ENCODE measurements around the gene SFMBT2. TPM values are rescaled to one million over a fixed set of nuclear protein-coding genes. Genes with fewer than 3 reads are reported as not detected.

SFMBT2 gene
- total RNA-seq, 2 experiments from 2014 or later: 7.9 to 8.3 TPM

DNA sequence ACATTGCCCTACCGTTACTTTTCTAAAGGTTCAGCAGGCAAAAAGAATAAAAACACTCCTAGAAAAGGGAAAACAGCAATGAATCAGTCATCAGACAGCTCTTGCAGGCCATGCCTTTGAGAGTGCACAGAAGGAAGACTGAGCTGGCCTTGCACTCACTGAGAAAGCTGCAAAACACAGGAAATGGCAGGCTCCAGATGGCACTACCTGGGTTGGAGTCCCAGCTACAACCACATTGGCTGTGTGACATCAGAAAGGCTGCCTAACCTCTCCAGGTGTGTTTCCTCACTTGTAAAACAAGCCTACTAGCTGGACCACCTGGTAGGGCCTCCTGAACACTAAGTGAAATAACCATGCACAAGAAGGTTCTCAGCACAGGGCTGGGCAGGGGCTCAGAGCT lies 113.7 kb downstream of the SFMBT2 start:
- no peak overlapping the region for H3K27ac ChIP-seq (ENCODE audit: low read depth, low read length, poor library complexity, severe bottlenecking)
- no peaks in the 10 kb centered on the region for H3K36me3 ChIP-seq (ENCODE audit: insufficient read depth, low read length)
- H3K4me3 ChIP-seq (ENCODE audit: low read depth, low read length, poor library complexity, severe bottlenecking): no peak overlapping the region
- TF ChIP-seq, protein P1, sequence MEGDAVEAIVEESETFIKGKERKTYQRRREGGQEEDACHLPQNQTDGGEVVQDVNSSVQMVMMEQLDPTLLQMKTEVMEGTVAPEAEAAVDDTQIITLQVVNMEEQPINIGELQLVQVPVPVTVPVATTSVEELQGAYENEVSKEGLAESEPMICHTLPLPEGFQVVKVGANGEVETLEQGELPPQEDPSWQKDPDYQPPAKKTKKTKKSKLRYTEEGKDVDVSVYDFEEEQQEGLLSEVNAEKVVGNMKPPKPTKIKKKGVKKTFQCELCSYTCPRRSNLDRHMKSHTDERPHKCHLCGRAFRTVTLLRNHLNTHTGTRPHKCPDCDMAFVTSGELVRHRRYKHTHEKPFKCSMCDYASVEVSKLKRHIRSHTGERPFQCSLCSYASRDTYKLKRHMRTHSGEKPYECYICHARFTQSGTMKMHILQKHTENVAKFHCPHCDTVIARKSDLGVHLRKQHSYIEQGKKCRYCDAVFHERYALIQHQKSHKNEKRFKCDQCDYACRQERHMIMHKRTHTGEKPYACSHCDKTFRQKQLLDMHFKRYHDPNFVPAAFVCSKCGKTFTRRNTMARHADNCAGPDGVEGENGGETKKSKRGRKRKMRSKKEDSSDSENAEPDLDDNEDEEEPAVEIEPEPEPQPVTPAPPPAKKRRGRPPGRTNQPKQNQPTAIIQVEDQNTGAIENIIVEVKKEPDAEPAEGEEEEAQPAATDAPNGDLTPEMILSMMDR (conservative IDR thresholded peaks at IDR 0.05; ENCODE audit: low read length): no peak
- TF ChIP-seq EZH2phosphoT487 (IDR thresholded peaks at IDR 0.05; ENCODE audit: borderline replicate concordance, low read depth, low read length): no peak
- DNase-seq (ENCODE audit: low spot score): no peak
- no peaks in the 10 kb centered on the region for H3K79me2 ChIP-seq (ENCODE audit: insufficient read depth, low read depth, low read length)
- intact Hi-C loops (cut with micrococcal nuclease; ENCODE audit: unreplicated experiment): no loop called here
- no peaks in the 10 kb centered on the region for H3K9me2 ChIP-seq (ENCODE audit: insufficient read depth, low read length)
- BruUV-seq (replicated peaks): no TSS peak
- no peak overlapping the region for H3K4me2 ChIP-seq (ENCODE audit: low read length)
- no peaks in the 10 kb centered on the region for H3K9me3 ChIP-seq (ENCODE audit: low read length)
- H4K20me1 ChIP-seq (ENCODE audit: insufficient read depth, low read length): no peaks in the 10 kb centered on the region
- CTCF ChIA-PET (ENCODE audit: unreplicated experiment): no interaction called here
- POLR2A ChIA-PET: interaction anchor here (0.6 kb wide), 1 partner anchor 276 kb away, joined by 3 read pairs; no protein-coding TSS in a partner anchor
- no peaks in the 10 kb centered on the region for H3K4me1 ChIP-seq (ENCODE audit: insufficient read depth, low read length, poor library complexity, severe bottlenecking)
- no peak overlapping the region for H2AFZ ChIP-seq (ENCODE audit: low read length)

DNA sequence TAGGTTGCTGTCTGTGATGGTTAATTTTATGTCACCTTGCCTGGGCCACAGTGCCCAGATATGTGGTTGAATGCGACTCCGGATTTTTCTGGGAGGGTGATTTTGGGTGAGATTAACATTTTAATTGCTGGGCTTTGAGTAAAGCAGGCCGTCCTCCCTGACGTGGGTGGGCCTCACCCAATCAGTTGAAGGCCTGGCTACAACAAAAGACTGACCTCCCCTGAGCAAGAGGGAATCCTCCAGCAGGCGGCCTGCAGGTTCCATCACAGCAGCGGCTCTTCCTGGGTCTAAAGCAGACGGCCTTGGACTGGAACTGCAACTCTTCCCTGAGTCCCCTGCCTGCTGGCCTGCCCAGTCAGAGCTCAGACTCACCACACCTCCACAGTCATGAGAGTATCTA lies 114.2 kb downstream of the SFMBT2 start:
- Histone ChIP-seq H3K27ac (ENCODE audit: low read depth, low read length, poor library complexity, severe bottlenecking) (no peak overlapping the region), H3K9me3 (ENCODE audit: low read length) (no peaks in the 10 kb centered on the region), H4K20me1 (ENCODE audit: insufficient read depth, low read length) (no peaks in the 10 kb centered on the region), H3K36me3 (ENCODE audit: insufficient read depth, low read length) (no peaks in the 10 kb centered on the region), H3K4me3 (ENCODE audit: low read depth, low read length, poor library complexity, severe bottlenecking) (no peak overlapping the region), H3K9me2 (ENCODE audit: insufficient read depth, low read length) (no peaks in the 10 kb centered on the region), H3K4me2 (ENCODE audit: low read length) (no peak overlapping the region), H3K79me2 (ENCODE audit: insufficient read depth, low read depth, low read length) (no peaks in the 10 kb centered on the region), H2AFZ (ENCODE audit: low read length) (no peak overlapping the region), H3K4me1 (ENCODE audit: insufficient read depth, low read length, poor library complexity, severe bottlenecking) (no peaks in the 10 kb centered on the region)
- BruUV-seq (replicated peaks): no TSS peak
- TF ChIP-seq EZH2phosphoT487 (IDR thresholded peaks at IDR 0.05; ENCODE audit: borderline replicate concordance, low read depth, low read length): no peak
- TF ChIP-seq, protein P1 (conservative IDR thresholded peaks at IDR 0.05; ENCODE audit: low read length): no peak
- no peak for DNase-seq (ENCODE audit: low spot score)
- CTCF ChIA-PET (ENCODE audit: unreplicated experiment): no interaction called here
- POLR2A ChIA-PET: interaction anchor here (0.6 kb wide), 1 partner anchor 276 kb away, joined by 3 read pairs; no protein-coding TSS in a partner anchor
- intact Hi-C loops (cut with micrococcal nuclease; ENCODE audit: unreplicated experiment): no loop called here

DNA sequence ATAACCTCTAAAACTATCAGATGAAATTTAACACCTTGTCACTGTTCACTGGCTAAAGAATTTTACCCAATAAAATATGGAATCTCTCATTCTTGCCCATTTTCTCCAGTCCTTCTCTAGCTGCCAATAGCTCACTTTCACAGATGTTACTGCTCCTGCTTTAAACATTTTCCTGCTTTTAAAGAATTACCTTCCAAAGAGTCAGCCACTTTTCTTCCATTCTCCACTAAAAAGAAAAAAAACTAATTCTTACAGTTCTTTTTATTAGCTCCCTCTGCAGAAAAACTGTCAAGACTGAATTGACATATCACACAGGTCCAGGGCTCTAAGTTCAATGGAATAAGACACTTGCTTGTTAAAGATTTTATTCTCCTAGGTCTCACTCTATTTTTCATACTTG lies 114.8 kb downstream of the SFMBT2 start:
- CTCF ChIA-PET (ENCODE audit: unreplicated experiment): no interaction called here
- TF ChIP-seq EZH2phosphoT487 (IDR thresholded peaks at IDR 0.05; ENCODE audit: borderline replicate concordance, low read depth, low read length): no peak
- TF ChIP-seq, protein P1 (conservative IDR thresholded peaks at IDR 0.05; ENCODE audit: low read length): no peak
- Histone ChIP-seq H3K9me3 (ENCODE audit: low read length) (no peaks in the 10 kb centered on the region), H2AFZ (ENCODE audit: low read length) (no peak overlapping the region), H3K9me2 (ENCODE audit: insufficient read depth, low read length) (no peaks in the 10 kb centered on the region), H4K20me1 (ENCODE audit: insufficient read depth, low read length) (no peaks in the 10 kb centered on the region), H3K36me3 (ENCODE audit: insufficient read depth, low read length) (no peaks in the 10 kb centered on the region), H3K4me2 (ENCODE audit: low read length) (no peak overlapping the region), H3K4me1 (ENCODE audit: insufficient read depth, low read length, poor library complexity, severe bottlenecking) (no peaks in the 10 kb centered on the region), H3K4me3 (ENCODE audit: low read depth, low read length, poor library complexity, severe bottlenecking) (no peak overlapping the region), H3K79me2 (ENCODE audit: insufficient read depth, low read depth, low read length) (no peaks in the 10 kb centered on the region), H3K27ac (ENCODE audit: low read depth, low read length, poor library complexity, severe bottlenecking) (no peak overlapping the region)
- POLR2A ChIA-PET: interaction anchor here (0.7 kb wide), 1 partner anchor 11 kb away, joined by 3 read pairs; no protein-coding TSS in a partner anchor
- no peak for DNase-seq (ENCODE audit: low spot score)
- BruUV-seq (replicated peaks): no TSS peak
- intact Hi-C loops (cut with micrococcal nuclease; ENCODE audit: unreplicated experiment): no loop called here

Measured in OCI-LY7 (cell line).